IMR-90 (cell line): ENCODE results near the gene MLIP. TPM values are rescaled to one million over a fixed set of nuclear protein-coding genes. Genes with fewer than 3 reads are reported as not detected.

Experiments
- ATAC-seq: fragments of 200-7000 bp; cut with Tn5 transposase; 2 replicates; pipeline ENCODE4 v1.9.1; 2020; ENCODE audit warnings: low read depth, mild to moderate bottlenecking, moderate library complexity
- BruUV-seq: library from RNA; stranded (reverse); fragments of 400-500 nt; replicated peaks from 2 replicates; lab custom pipeline; 2021; lab: Mats Ljungman, UMichigan
- CTCF ChIA-PET: fragments of 300-600 bp; formaldehyde crosslinking; extraction: SDS; loops from one replicate; lab custom pipeline; 2021; ENCODE audit warnings: antibody characterized with exemption; lab: Yijun Ruan, JAX
- POLR2A ChIA-PET: fragments of 300-600 bp; sonication (Branson Sonifier 250); formaldehyde crosslinking; loops from one replicate; lab custom pipeline; 2022; ENCODE audit warnings: antibody characterized with exemption; ENCODE audit not compliant: unreplicated experiment; lab: Charles Lee
- DNase-seq: peaks from one replicate; pipeline ENCODE4 v3.0.0; 2013
- H2AFZ ChIP-seq: replicated peaks from 2 replicates; pipeline ENCODE3; 2013; ENCODE audit warnings: low read length, mild to moderate bottlenecking; ENCODE audit not compliant: poor library complexity
- H2AK5ac ChIP-seq: 2 replicates; pipeline ENCODE4 v1.6.1; 2013; ENCODE audit warnings: low read depth, low read length, inconsistent platforms
- H2AK9ac ChIP-seq: replicated peaks from 2 replicates; pipeline ENCODE3; 2013; ENCODE audit warnings: mild to moderate bottlenecking, low read depth, low read length, moderate library complexity; ENCODE audit not compliant: poor library complexity
- H2BK120ac ChIP-seq: 2 replicates; pipeline ENCODE4 v1.6.1; 2013; ENCODE audit warnings: low read depth, low read length, inconsistent platforms
- H2BK15ac ChIP-seq: 3 replicates; pipeline ENCODE4 v1.6.1; 2013; ENCODE audit warnings: low read depth, low read length, inconsistent platforms
- H2BK20ac ChIP-seq: 2 replicates; pipeline ENCODE4 v1.6.1; 2013; ENCODE audit warnings: low read depth, mild to moderate bottlenecking, inconsistent platforms, low read length, moderate library complexity
- H2BK5ac ChIP-seq: 2 replicates; pipeline ENCODE4 v1.6.1; 2013; ENCODE audit warnings: mild to moderate bottlenecking, low read depth, low read length, inconsistent platforms; ENCODE audit not compliant: poor library complexity, severe bottlenecking
- H3K14ac ChIP-seq: replicated peaks from 2 replicates; pipeline ENCODE4 v1.6.1; 2013; ENCODE audit warnings: low read depth, low read length, inconsistent platforms
- H3K18ac ChIP-seq: 2 replicates; pipeline ENCODE4 v1.6.1; 2013; ENCODE audit warnings: low read depth, low read length, control low read depth
- H3K23ac ChIP-seq: 2 replicates; pipeline ENCODE4 v1.6.1; 2013; ENCODE audit warnings: low read depth, low read length, inconsistent platforms
- H3K27ac ChIP-seq: 2 replicates; pipeline ENCODE4 v1.5.1; 2013; ENCODE audit warnings: mild to moderate bottlenecking, control low read depth, low read length; ENCODE audit not compliant: insufficient read depth
- H3K27me3 ChIP-seq: 2 replicates; pipeline ENCODE4 v1.6.1; 2013; ENCODE audit warnings: low read length; ENCODE audit not compliant: control insufficient read depth, insufficient read depth
- H3K36me3 ChIP-seq: 2 replicates; pipeline ENCODE4 v1.6.1; 2013; ENCODE audit warnings: low read length, mixed read lengths; ENCODE audit not compliant: control insufficient read depth, insufficient read depth
- H3K4ac ChIP-seq: 2 replicates; pipeline ENCODE4 v1.6.1; 2013; ENCODE audit warnings: low read depth, low read length, inconsistent platforms
- H3K4me1 ChIP-seq: 2 replicates; pipeline ENCODE4 v1.6.1; 2013; ENCODE audit warnings: low read length, mixed read lengths; ENCODE audit not compliant: control insufficient read depth, insufficient read depth
- H3K4me2 ChIP-seq: 2 replicates; pipeline ENCODE4 v1.6.1; 2013; ENCODE audit warnings: low read depth, mild to moderate bottlenecking, control low read depth, low read length, moderate library complexity
- H3K4me3 ChIP-seq: 2 replicates; pipeline ENCODE4 v1.5.1; 2013; ENCODE audit warnings: low read depth, mild to moderate bottlenecking, control low read depth, low read length, moderate library complexity; ENCODE audit not compliant: insufficient read depth
- H3K56ac ChIP-seq: 2 replicates; pipeline ENCODE4 v1.6.1; 2013; ENCODE audit warnings: low read length, inconsistent platforms; ENCODE audit not compliant: insufficient read depth; ENCODE audit errors: extremely low read depth
- H3K79me1 ChIP-seq, 2 experiments: 2 replicates each; pipeline ENCODE4 v1.6.1; 2013; ENCODE audit warnings: low read length in 2 of 2, inconsistent platforms in 1 of 2, low read depth in 1 of 2
- H3K9ac ChIP-seq: 2 replicates; pipeline ENCODE4 v1.6.1; 2013; ENCODE audit warnings: low read depth, low read length, control low read depth
- H3K9me1 ChIP-seq: 2 replicates; pipeline ENCODE4 v1.6.1; 2013; ENCODE audit warnings: low read length, inconsistent platforms; ENCODE audit not compliant: insufficient read depth
- H3K9me3 ChIP-seq: 2 replicates; pipeline ENCODE4 v1.6.1; 2013; ENCODE audit warnings: low read length; ENCODE audit not compliant: control insufficient read depth, insufficient read depth
- H4K20me1 ChIP-seq: 2 replicates; pipeline ENCODE4 v1.6.1; 2013; ENCODE audit warnings: low read length, inconsistent platforms; ENCODE audit not compliant: insufficient read depth
- H4K5ac ChIP-seq: 2 replicates; pipeline ENCODE4 v1.6.1; 2013; ENCODE audit warnings: mild to moderate bottlenecking, low read depth, low read length, control low read depth
- H4K8ac ChIP-seq, 2 experiments: 2 replicates each; pipeline ENCODE4 v1.6.1; 2013; ENCODE audit warnings: low read depth in 2 of 2, low read length in 2 of 2, control low read depth in 1 of 2, inconsistent platforms in 1 of 2
- H4K91ac ChIP-seq: 2 replicates; pipeline ENCODE4 v1.6.1; 2013; ENCODE audit warnings: low read depth, low read length, inconsistent platforms; ENCODE audit not compliant: insufficient read depth
- CEBPB ChIP-seq: IDR thresholded peaks from 2 replicates; pipeline ENCODE4 v1.6.1; 2012; ENCODE audit warnings: low read depth, low read length, improper control_type of control experiment
- CHD1 ChIP-seq: IDR thresholded peaks from 2 replicates; pipeline ENCODE4 v1.6.1; 2012; ENCODE audit warnings: low read depth, low read length, improper control_type of control experiment
- MAFK ChIP-seq: IDR thresholded peaks from 2 replicates; pipeline ENCODE4 v1.6.1; 2012; ENCODE audit warnings: low read depth, low read length, improper control_type of control experiment
- MXI1 ChIP-seq: IDR thresholded peaks from 2 replicates; pipeline ENCODE4 v1.6.1; 2012; ENCODE audit warnings: low read depth, mild to moderate bottlenecking, low read length, moderate library complexity, borderline replicate concordance
- POLR2A ChIP-seq: IDR thresholded peaks from 2 replicates; pipeline ENCODE4 v1.6.1; 2012; ENCODE audit warnings: mild to moderate bottlenecking, low read depth, low read length
- RAD21 ChIP-seq: IDR thresholded peaks from 2 replicates; pipeline ENCODE4 v1.6.1; 2012; ENCODE audit warnings: low read length, improper control_type of control experiment
- RCOR1 ChIP-seq: IDR thresholded peaks from 2 replicates; pipeline ENCODE4 v1.6.1; 2012; ENCODE audit warnings: mild to moderate bottlenecking, low read length, improper control_type of control experiment; ENCODE audit not compliant: insufficient replicate concordance
- RFX5 ChIP-seq: IDR thresholded peaks from 2 replicates; pipeline ENCODE4 v1.8.0; 2012; ENCODE audit warnings: low read depth, mild to moderate bottlenecking, low read length, moderate library complexity
- SMC3 ChIP-seq: fragments of 150-350 bp; IDR thresholded peaks from 2 replicates; pipeline ENCODE4 v1.6.1; 2016; ENCODE audit warnings: low read depth, mild to moderate bottlenecking, antibody characterized with exemption, low read length, moderate library complexity
- WGBS, 2 experiments: methylation state at CpG; one replicate each; pipeline versions ENCODE4 v1.1.5 to v1.1.7; 2013; ENCODE audit warnings: missing lambda C conversion rate in 2 of 2; ENCODE audit not compliant: insufficient read length in 1 of 2; ENCODE audit errors: extremely low coverage in 2 of 2; 5-methylcytosine and 5-hydroxymethylcytosine counted together
- dilution Hi-C: fragments of 300-500 bp; cut with HindIII; formaldehyde crosslinking; loops from one replicate; pipeline ENCODE4 v1.14.3; 2018; ENCODE audit warnings: low sequenced_read_pairs; ENCODE audit not compliant: unreplicated experiment
- in situ Hi-C: fragments of 300-500 bp; cut with MboI; formaldehyde crosslinking; loops from 3 replicates; pipeline ENCODE4 v1.14.3; 2019; ENCODE audit warnings: low sequenced_read_pairs, inconsistent platforms, mixed read lengths
- intact Hi-C: fragments of 100-400 bp; cut with micrococcal nuclease; formaldehyde crosslinking; loops from 2 replicates; pipeline ENCODE4 v1.10.0; 2022
- polyA plus RNA-seq, 3 experiments: library from polyadenylated mRNA; depleted of rRNA; stranded (reverse); fragments of >200 nt; gene quantifications; 2 replicates each; pipeline ENCODE4 v1.2.3, GENCODE V29; 2012; ENCODE audit warnings: low replicate concordance in 1 of 3
- total RNA-seq: library from RNA; depleted of rRNA; stranded (reverse); fragments of >200 nt; gene quantifications from 2 replicates; pipeline ENCODE4 v1.2.3, GENCODE V29; 2012
- TF ChIP-seq, protein P1 (sequence below): fragments of 150-350 bp; IDR thresholded peaks from 2 replicates; pipeline ENCODE4 v1.6.1; 2016; ENCODE audit warnings: low read depth, mild to moderate bottlenecking, low read length, moderate library complexity, borderline replicate concordance
- TF ChIP-seq, protein P2 (sequence below): conservative IDR thresholded peaks from 2 replicates; pipeline ENCODE4 v1.5.1; 2012; ENCODE audit warnings: mild to moderate bottlenecking, low read depth, low read length, improper control_type of control experiment

Gene MLIP
- total and polyA plus RNA-seq, 2 of the 4 experiments (the other 2 are of a cell fraction), result not detected

DNA sequence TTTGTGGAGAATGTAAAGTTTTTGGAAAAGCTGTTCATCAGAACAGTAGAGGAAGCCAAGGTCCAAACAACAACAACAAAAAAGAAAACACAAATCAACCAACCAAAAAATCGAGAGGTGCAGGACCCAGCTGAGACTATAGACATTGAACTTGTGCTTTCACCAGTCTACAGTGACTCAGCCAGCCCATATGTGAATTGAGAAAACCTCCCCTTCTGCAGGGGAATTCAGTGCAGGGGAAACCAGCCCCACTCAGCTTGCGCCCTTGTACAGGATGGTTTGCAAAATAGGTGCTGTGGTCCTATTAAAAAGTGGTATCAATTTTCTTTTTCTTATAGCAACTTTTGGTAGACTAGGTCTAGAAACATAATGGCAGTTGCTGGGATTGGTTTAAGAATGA is 21.3 kb downstream of the MLIP start:
- H3K9me1 ChIP-seq, result no peaks in the 10 kb centered on the region
- H2AK9ac ChIP-seq, result no peak overlapping the region
- dilution Hi-C loops, result no loop called here
- TF ChIP-seq RCOR1, result no peak
- no peak for TF ChIP-seq RFX5
- no peak for TF ChIP-seq POLR2A
- TF ChIP-seq MAFK, result no peak
- TF ChIP-seq CEBPB, result no peak
- no peak for TF ChIP-seq MXI1
- TF ChIP-seq, protein P1, sequence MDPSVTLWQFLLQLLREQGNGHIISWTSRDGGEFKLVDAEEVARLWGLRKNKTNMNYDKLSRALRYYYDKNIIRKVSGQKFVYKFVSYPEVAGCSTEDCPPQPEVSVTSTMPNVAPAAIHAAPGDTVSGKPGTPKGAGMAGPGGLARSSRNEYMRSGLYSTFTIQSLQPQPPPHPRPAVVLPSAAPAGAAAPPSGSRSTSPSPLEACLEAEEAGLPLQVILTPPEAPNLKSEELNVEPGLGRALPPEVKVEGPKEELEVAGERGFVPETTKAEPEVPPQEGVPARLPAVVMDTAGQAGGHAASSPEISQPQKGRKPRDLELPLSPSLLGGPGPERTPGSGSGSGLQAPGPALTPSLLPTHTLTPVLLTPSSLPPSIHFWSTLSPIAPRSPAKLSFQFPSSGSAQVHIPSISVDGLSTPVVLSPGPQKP, result no peak
- no peak for TF ChIP-seq CHD1
- TF ChIP-seq SMC3, result no peak
- TF ChIP-seq, protein P2, sequence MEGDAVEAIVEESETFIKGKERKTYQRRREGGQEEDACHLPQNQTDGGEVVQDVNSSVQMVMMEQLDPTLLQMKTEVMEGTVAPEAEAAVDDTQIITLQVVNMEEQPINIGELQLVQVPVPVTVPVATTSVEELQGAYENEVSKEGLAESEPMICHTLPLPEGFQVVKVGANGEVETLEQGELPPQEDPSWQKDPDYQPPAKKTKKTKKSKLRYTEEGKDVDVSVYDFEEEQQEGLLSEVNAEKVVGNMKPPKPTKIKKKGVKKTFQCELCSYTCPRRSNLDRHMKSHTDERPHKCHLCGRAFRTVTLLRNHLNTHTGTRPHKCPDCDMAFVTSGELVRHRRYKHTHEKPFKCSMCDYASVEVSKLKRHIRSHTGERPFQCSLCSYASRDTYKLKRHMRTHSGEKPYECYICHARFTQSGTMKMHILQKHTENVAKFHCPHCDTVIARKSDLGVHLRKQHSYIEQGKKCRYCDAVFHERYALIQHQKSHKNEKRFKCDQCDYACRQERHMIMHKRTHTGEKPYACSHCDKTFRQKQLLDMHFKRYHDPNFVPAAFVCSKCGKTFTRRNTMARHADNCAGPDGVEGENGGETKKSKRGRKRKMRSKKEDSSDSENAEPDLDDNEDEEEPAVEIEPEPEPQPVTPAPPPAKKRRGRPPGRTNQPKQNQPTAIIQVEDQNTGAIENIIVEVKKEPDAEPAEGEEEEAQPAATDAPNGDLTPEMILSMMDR, result no peak
- TF ChIP-seq RAD21, result no peak
- intact Hi-C loops, result no loop called here
- H2BK5ac ChIP-seq, result no peak overlapping the region
- CTCF ChIA-PET, result no interaction called here
- no peak overlapping the region for H4K91ac ChIP-seq
- no peak overlapping the region for H3K14ac ChIP-seq
- H2AFZ ChIP-seq, result peak overlapping the region; percentile 54
- no peaks in the 10 kb centered on the region for H3K9me3 ChIP-seq
- no peak overlapping the region for H2BK120ac ChIP-seq
- no peak overlapping the region for H4K8ac ChIP-seq
- in situ Hi-C loops, result no loop called here
- BruUV-seq, result no TSS peak
- H3K56ac ChIP-seq, result no peak overlapping the region
- no peak overlapping the region for H2AK5ac ChIP-seq
- H2BK20ac ChIP-seq, result no peak overlapping the region
- no CpG with 5 or more reads among the region's 2 CpGs for WGBS, 2 experiments
- ATAC-seq (no peak), DNase-seq (no peak)
- H3K27me3 ChIP-seq, result no peaks in the 10 kb centered on the region
- no peak overlapping the region for H3K18ac ChIP-seq
- no peak overlapping the region for H2BK15ac ChIP-seq
- no peaks in the 10 kb centered on the region for H4K20me1 ChIP-seq
- no peak overlapping the region for H3K4ac ChIP-seq
- H3K79me1 ChIP-seq, result no peaks in the 10 kb centered on the region
- H3K36me3 ChIP-seq, result no peaks in the 10 kb centered on the region
- H3K27ac ChIP-seq, result no peak overlapping the region
- no peak overlapping the region for H4K5ac ChIP-seq
- H3K4me1 ChIP-seq, result no peaks in the 10 kb centered on the region
- POLR2A ChIA-PET, result no interaction called here
- no peak overlapping the region for H3K4me2 ChIP-seq
- no peak overlapping the region for H3K23ac ChIP-seq
- H3K4me3 ChIP-seq, result no peak overlapping the region
- H3K9ac ChIP-seq, result no peak overlapping the region
